RCC 7860 (cell line): Measurements from ENCODE around the gene PTAFR.
"Not testable (repeated sequence)": the region's sequence is repeated elsewhere in the genome, so short reads cannot be mapped to it uniquely, and the experiment has no call there.

Experiments
- DNase-seq: peaks from one replicate; pipeline ENCODE4 v3.0.0-alpha.2; 2015; ENCODE audit warnings: low spot score
- FAIRE-seq: peaks from 2 replicates; lab custom pipeline; 2012; peaks lifted over from hg19 to GRCh38; lab: Jason Lieb, UNC

The PTAFR gene

GRCh38 chr1:28145728-28146127 lies 30.8 kb downstream of the PTAFR start:
- no peak for FAIRE-seq
- no peak for DNase-seq

GRCh38 chr1:28144203-28145135 lies 32.0 kb downstream of the PTAFR start:
- DNase-seq (peak; percentile 81), FAIRE-seq (peak; percentile 89)

GRCh38 chr1:28143496-28144202 lies 32.8 kb downstream of the PTAFR start:
- no peak for FAIRE-seq
- no peak for DNase-seq

- DNase-seq (no peak), FAIRE-seq (no peak)
Observed at GRCh38 chr1:28141685-28142084, 34.8 kb downstream of the PTAFR start.

- FAIRE-seq, DNase-seq: not testable (repeated sequence)
Observed at GRCh38 chr1:28139866-28140265, 36.6 kb downstream of the PTAFR start.

GRCh38 chr1:28139025-28139712 lies 37.3 kb downstream of the PTAFR start:
- DNase-seq: no peak
- FAIRE-seq: no peak

GRCh38 chr1:28136922-28137613 lies 39.4 kb downstream of the PTAFR start:
- no peak for FAIRE-seq
- DNase-seq: no peak

GRCh38 chr1:28136169-28136921 lies 40.1 kb downstream of the PTAFR start:
- FAIRE-seq (no peak), DNase-seq (no peak)

- FAIRE-seq (no peak), DNase-seq (peak; percentile 51)
Observed at GRCh38 chr1:28135371-28136168, 40.9 kb downstream of the PTAFR start.

GRCh38 chr1:28134651-28135207 lies 41.8 kb downstream of the PTAFR start:
- no peak for FAIRE-seq
- DNase-seq: no peak

GRCh38 chr1:28132171-28133167 lies 44.0 kb downstream of the PTAFR start:
- DNase-seq: no peak

GRCh38 chr1:28130901-28131300 lies 45.6 kb downstream of the PTAFR start:
- DNase-seq: no peak
- no peak for FAIRE-seq

More at GRCh38 chr1:28132171-28133167, 44.0 kb downstream of the PTAFR start:
- no peak for FAIRE-seq

- DNase-seq (peak; percentile 83), FAIRE-seq (peak; percentile 97)
Observed at GRCh38 chr1:28129150-28129549, 47.3 kb downstream of the PTAFR start.

- DNase-seq: no peak
- no peak for FAIRE-seq
Observed at GRCh38 chr1:28127617-28128257, 48.8 kb downstream of the PTAFR start.

GRCh38 chr1:28126783-28127490 lies 49.6 kb downstream of the PTAFR start:
- FAIRE-seq (no peak), DNase-seq (no peak)

- DNase-seq (no peak), FAIRE-seq (no peak)
Observed at GRCh38 chr1:28126212-28126611, 50.3 kb downstream of the PTAFR start.
